Measurements from ENCODE around the gene BAD. TPM values are rescaled to one million over a fixed set of nuclear protein-coding genes. Genes with fewer than 3 reads are reported as not detected.

BAD gene
- total and polyA plus RNA-seq, 2 of the 13 experiments (the other 11 are each of a cell fraction or from before 2014, with no cell fraction given) = 17.9 to 28.5 TPM

DNA sequence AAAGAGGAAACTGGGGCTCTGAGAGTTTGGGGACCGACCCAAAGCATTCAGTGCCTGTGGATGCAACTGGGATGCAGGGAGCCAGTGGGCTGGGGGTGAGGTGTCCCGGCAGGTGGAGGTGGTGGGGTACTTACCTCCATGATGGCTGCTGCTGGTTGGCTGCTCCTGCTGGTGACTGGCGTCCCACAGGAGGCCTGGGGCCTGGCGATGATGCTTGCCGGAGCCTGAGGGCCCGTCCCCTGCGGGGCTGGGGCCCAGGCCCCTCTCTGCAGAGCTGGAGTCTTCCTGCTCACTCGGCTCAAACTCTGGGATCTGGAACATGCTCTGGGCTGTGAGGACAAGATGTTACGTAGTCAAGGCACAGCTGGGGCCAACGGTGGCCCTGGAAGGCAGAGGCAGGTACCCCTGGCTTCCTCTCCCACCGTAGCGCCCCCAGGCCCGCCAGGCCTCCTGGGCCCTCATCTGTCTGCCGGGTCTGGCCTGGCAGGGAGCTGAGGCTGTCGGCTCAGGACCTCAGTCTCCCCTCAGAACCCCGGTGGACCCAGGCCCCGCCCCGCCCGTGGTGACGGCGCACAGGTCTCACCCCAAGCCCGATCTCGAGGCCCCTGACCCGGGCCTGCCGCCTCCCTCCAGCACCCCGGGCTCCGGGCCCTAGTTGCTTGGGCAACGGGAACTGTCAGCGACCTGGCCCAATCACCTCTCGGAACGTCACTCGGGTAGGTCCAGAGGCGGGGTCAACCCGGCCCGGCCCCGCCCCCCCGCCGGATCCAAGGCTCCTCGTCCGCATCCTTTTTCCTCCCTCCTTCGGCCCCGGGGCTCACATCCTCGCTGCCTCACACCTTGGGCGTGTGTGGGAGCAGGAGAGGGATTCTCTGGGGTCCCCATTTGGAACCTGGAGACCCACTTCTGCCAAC, at the start of gene BAD (continued):
- TF ChIP-seq, protein P1, sequence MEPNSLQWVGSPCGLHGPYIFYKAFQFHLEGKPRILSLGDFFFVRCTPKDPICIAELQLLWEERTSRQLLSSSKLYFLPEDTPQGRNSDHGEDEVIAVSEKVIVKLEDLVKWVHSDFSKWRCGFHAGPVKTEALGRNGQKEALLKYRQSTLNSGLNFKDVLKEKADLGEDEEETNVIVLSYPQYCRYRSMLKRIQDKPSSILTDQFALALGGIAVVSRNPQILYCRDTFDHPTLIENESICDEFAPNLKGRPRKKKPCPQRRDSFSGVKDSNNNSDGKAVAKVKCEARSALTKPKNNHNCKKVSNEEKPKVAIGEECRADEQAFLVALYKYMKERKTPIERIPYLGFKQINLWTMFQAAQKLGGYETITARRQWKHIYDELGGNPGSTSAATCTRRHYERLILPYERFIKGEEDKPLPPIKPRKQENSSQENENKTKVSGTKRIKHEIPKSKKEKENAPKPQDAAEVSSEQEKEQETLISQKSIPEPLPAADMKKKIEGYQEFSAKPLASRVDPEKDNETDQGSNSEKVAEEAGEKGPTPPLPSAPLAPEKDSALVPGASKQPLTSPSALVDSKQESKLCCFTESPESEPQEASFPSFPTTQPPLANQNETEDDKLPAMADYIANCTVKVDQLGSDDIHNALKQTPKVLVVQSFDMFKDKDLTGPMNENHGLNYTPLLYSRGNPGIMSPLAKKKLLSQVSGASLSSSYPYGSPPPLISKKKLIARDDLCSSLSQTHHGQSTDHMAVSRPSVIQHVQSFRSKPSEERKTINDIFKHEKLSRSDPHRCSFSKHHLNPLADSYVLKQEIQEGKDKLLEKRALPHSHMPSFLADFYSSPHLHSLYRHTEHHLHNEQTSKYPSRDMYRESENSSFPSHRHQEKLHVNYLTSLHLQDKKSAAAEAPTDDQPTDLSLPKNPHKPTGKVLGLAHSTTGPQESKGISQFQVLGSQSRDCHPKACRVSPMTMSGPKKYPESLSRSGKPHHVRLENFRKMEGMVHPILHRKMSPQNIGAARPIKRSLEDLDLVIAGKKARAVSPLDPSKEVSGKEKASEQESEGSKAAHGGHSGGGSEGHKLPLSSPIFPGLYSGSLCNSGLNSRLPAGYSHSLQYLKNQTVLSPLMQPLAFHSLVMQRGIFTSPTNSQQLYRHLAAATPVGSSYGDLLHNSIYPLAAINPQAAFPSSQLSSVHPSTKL (CRISPR knock-in tag; IDR thresholded peaks at IDR 0.05) = no peak
- no peak for TF ChIP-seq HCFC1 (IDR thresholded peaks at IDR 0.05; ENCODE audit: low read depth, low read length)
- peak; percentile 37 for TF ChIP-seq YY1 (IDR thresholded peaks at IDR 0.05; ENCODE audit: insufficient read depth, insufficient replicate concordance, low read depth, low read length)
- 0 out of 2 replicates have a peak, but pooled peaks have one; percentile 53 for TF ChIP-seq ZNF749 (CRISPR knock-in tag; IDR thresholded peaks at IDR 0.05; ENCODE audit: borderline replicate concordance)
- TF ChIP-seq, protein P2, sequence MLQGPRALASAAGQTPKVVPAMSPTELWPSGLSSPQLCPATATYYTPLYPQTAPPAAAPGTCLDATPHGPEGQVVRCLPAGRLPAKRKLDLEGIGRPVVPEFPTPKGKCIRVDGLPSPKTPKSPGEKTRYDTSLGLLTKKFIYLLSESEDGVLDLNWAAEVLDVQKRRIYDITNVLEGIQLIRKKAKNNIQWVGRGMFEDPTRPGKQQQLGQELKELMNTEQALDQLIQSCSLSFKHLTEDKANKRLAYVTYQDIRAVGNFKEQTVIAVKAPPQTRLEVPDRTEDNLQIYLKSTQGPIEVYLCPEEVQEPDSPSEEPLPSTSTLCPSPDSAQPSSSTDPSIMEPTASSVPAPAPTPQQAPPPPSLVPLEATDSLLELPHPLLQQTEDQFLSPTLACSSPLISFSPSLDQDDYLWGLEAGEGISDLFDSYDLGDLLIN (CRISPR knock-in tag; IDR thresholded peaks at IDR 0.05; ENCODE audit: borderline replicate concordance) = no peak
- TF ChIP-seq, protein P3, sequence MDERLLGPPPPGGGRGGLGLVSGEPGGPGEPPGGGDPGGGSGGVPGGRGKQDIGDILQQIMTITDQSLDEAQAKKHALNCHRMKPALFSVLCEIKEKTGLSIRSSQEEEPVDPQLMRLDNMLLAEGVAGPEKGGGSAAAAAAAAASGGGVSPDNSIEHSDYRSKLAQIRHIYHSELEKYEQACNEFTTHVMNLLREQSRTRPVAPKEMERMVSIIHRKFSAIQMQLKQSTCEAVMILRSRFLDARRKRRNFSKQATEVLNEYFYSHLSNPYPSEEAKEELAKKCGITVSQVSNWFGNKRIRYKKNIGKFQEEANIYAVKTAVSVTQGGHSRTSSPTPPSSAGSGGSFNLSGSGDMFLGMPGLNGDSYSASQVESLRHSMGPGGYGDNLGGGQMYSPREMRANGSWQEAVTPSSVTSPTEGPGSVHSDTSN (CRISPR knock-in tag; IDR thresholded peaks at IDR 0.05) = peak; percentile 85
- TF ChIP-seq ZNF83 (CRISPR knock-in tag; IDR thresholded peaks at IDR 0.05; ENCODE audit: borderline replicate concordance) = no peak
- TF ChIP-seq RFXANK (CRISPR knock-in tag; IDR thresholded peaks at IDR 0.05) = no peak
- peak; percentile 90 for TF ChIP-seq AGO1 (IDR thresholded peaks at IDR 0.05; ENCODE audit: low read depth, low read length, poor library complexity, severe bottlenecking)
- peak; percentile 45; the same call in 1 of the 2 replicates for TF ChIP-seq ZNF225 (CRISPR knock-in tag; IDR thresholded peaks at IDR 0.05)
- no peak for TF ChIP-seq CCDC6 (CRISPR knock-in tag; IDR thresholded peaks at IDR 0.05)
- TF ChIP-seq AKAP8 (CRISPR knock-in tag; IDR thresholded peaks at IDR 0.05) = no peak; the same call in 1 of the 2 replicates
- peak; percentile 68 for TF ChIP-seq RBFOX2 (IDR thresholded peaks at IDR 0.05; ENCODE audit: low read depth, low read length)
- TF ChIP-seq CBX5 (CRISPR knock-in tag; IDR thresholded peaks at IDR 0.05; ENCODE audit: borderline replicate concordance) = no peak
- TF ChIP-seq PRPF4 (IDR thresholded peaks at IDR 0.05; ENCODE audit: low read depth, low read length, poor library complexity, severe bottlenecking) = no peak
- no peak for TF ChIP-seq ZNF24 (IDR thresholded peaks at IDR 0.05)
- no peak for TF ChIP-seq MZF1 (CRISPR knock-in tag; IDR thresholded peaks at IDR 0.05; ENCODE audit: borderline replicate concordance)
- no peak for TF ChIP-seq ZNF264 (CRISPR knock-in tag; IDR thresholded peaks at IDR 0.05)
- TF ChIP-seq ZNF891 (CRISPR knock-in tag; IDR thresholded peaks at IDR 0.05) = no peak
- TF ChIP-seq, protein P4, sequence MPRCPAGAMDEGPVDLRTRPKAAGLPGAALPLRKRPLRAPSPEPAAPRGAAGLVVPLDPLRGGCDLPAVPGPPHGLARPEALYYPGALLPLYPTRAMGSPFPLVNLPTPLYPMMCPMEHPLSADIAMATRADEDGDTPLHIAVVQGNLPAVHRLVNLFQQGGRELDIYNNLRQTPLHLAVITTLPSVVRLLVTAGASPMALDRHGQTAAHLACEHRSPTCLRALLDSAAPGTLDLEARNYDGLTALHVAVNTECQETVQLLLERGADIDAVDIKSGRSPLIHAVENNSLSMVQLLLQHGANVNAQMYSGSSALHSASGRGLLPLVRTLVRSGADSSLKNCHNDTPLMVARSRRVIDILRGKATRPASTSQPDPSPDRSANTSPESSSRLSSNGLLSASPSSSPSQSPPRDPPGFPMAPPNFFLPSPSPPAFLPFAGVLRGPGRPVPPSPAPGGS (CRISPR knock-in tag; IDR thresholded peaks at IDR 0.05) = 0 out of 2 replicates have a peak, but pooled peaks have one; percentile 15
- TF ChIP-seq ZNF251 (CRISPR knock-in tag; IDR thresholded peaks at IDR 0.05) = no peak
- 0 out of 2 replicates have a peak, but pooled peaks have one; percentile 13 for TF ChIP-seq BORCS8-MEF2B (CRISPR knock-in tag; IDR thresholded peaks at IDR 0.05)
